Peyer's patch (tissue), 4 donors: ENCODE results near the gene MYMX. TPM values are rescaled to one million over a fixed set of nuclear protein-coding genes. Genes with fewer than 3 reads are reported as not detected.

ENCODE experiments used
- DNase-seq, 3 donors: peaks; one replicate each; pipeline ENCODE4 v3.0.0-alpha.2; 2017 to 2019
- H3K27ac ChIP-seq, 4 donors: fragments of 200-600 bp; sonication (generic); one replicate each; pipeline ENCODE4 v1.5.1; 2016 to 2019
- H3K27me3 ChIP-seq, 2 donors: fragments of 200-600 bp; sonication (generic); one replicate each; pipeline ENCODE4 v1.5.1; 2019
- H3K36me3 ChIP-seq, 3 donors: fragments of 200-600 bp; sonication (generic); one replicate each; pipeline ENCODE4 v1.5.1; 2016 to 2019
- H3K4me1 ChIP-seq, 4 donors: fragments of 200-600 bp; sonication (generic); one replicate each; pipeline ENCODE4 v1.5.1; 2016 to 2019
- H3K4me3 ChIP-seq, 4 donors: fragments of 200-600 bp; sonication (generic); 1 replicate in 3 of 4; 2 replicates in 1 of 4; pipeline ENCODE4 v1.5.1; 2016 to 2019; ENCODE audit warnings: mild to moderate bottlenecking in 1 of 4
- H3K9me3 ChIP-seq, 4 donors: fragments of 200-600 bp; sonication (generic); one replicate each; pipeline ENCODE4 v1.5.1; 2016 to 2019; ENCODE audit warnings: mild to moderate bottlenecking in 1 of 4
- CTCF ChIP-seq, 6 experiments: fragments of 450-650 bp in 4 of 6; fragments of 200-600 bp in 2 of 6; sonication (generic) in 1 of 6; IDR thresholded peaks; one replicate each; pipeline ENCODE4 v1.5.1; 2017 to 2019; ENCODE audit warnings: antibody characterized with exemption in 6 of 6, mild to moderate bottlenecking in 3 of 6, moderate library complexity in 1 of 6
- POLR2A ChIP-seq, 2 donors: fragments of 450-650 bp; IDR thresholded peaks; one replicate each; pipeline ENCODE4 v1.5.1; 2017; ENCODE audit warnings: antibody characterized with exemption in 2 of 2, mild to moderate bottlenecking in 2 of 2, moderate library complexity in 2 of 2
- total RNA-seq, 4 donors: library from RNA; depleted of rRNA; stranded (reverse); fragments of >200 nt; gene quantifications; one replicate each; pipeline ENCODE4 v1.1.0, GENCODE V29; 2016

MYMX gene
- total RNA-seq, 4 donors from 2014 or later: not detected

- Histone ChIP-seq H3K4me1 (no peaks in the 10 kb centered on the region), H3K36me3 (no peaks in the 10 kb centered on the region), H3K4me3 (no peak overlapping the region), H3K9me3 (no peaks in the 10 kb centered on the region), H3K27me3 (no peaks in the 10 kb centered on the region), H3K27ac (no peak overlapping the region)
- no peak for TF ChIP-seq CTCF (IDR thresholded peaks at IDR 0.05)
- TF ChIP-seq POLR2A (IDR thresholded peaks at IDR 0.05): no peak
- no peak for DNase-seq
Observed at GRCh38 chr6:44198684-44199083, 18.0 kb upstream of the MYMX start.

GRCh38 chr6:44199883-44200282 lies 16.8 kb upstream of the MYMX start:
- Histone ChIP-seq H3K9me3 (no peaks in the 10 kb centered on the region), H3K4me3 (no peak overlapping the region), H3K4me1 (no peaks in the 10 kb centered on the region), H3K27me3 (no peaks in the 10 kb centered on the region), H3K27ac (no peak overlapping the region), H3K36me3 (no peaks in the 10 kb centered on the region)
- DNase-seq: no peak
- no peak for TF ChIP-seq CTCF (IDR thresholded peaks at IDR 0.05)
- TF ChIP-seq POLR2A (IDR thresholded peaks at IDR 0.05): no peak

DNA sequence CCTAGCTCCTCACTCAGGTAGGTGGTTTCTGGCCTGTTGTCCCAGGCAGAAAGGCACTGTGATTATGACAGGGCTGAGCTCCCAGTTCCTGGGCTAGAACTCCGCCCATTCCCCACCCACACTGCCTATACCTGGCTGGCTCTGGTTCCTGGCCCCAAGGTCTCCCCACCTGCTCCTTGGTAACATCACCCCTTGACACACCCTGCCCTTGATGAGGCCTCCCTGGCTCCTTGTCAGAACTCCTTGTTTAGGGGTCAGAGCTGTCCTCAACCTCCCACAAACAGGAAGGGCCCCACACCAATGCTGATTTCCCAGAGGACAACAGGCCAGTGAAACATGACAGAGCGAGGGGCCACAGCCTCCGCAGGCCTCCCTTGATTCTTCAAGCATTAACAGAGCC lies 15.5 kb upstream of the MYMX start:
- H3K27me3 ChIP-seq: no peaks in the 10 kb centered on the region
- no peaks in the 10 kb centered on the region for H3K9me3 ChIP-seq
- no peaks in the 10 kb centered on the region for H3K4me1 ChIP-seq
- DNase-seq: peak in 1 of 3 donors; percentile 65
- no peak overlapping the region for H3K27ac ChIP-seq
- TF ChIP-seq CTCF (IDR thresholded peaks at IDR 0.05) (no peak), POLR2A (IDR thresholded peaks at IDR 0.05) (no peak)
- H3K4me3 ChIP-seq: no peak overlapping the region
- H3K36me3 ChIP-seq: no peaks in the 10 kb centered on the region

DNA sequence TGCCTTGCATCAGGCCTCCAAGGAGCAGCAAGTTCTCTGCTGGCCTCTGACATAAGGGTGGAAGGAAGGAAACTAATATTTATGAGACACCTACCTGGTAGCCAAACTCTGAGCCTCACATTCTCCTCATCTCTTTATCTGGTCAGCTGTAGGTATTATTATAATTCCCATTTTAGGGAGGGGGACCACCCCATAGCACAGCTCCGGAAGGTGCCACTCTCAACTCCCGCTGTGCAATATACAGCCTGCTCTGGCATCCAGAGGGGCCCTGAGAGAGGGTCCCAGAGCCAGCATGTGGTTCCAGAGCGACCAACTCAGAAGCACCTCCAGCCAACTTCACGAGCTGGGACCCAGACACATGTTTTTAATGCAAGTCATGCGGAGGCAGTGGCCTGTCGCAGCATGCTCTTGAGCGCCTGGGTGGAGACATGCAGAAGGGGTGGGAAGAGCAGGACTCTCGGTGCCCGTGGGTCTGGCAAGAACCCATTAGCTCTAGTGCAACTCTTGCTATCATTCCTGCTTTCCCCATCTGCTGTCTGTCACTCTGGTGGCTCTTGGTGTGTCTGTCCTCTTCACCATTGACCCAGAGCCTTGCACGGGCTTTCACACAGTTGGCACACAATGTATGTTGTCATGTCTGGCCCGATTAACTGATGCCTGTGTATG lies 15.0 kb upstream of the MYMX start:
- no peaks in the 10 kb centered on the region for H3K9me3 ChIP-seq
- DNase-seq: no peak
- no peak for TF ChIP-seq CTCF (IDR thresholded peaks at IDR 0.05)
- TF ChIP-seq POLR2A (IDR thresholded peaks at IDR 0.05): no peak
- no peaks in the 10 kb centered on the region for H3K27me3 ChIP-seq
- no peaks in the 10 kb centered on the region for H3K4me1 ChIP-seq
- H3K36me3 ChIP-seq: no peaks in the 10 kb centered on the region
- H3K4me3 ChIP-seq: no peak overlapping the region
- no peak overlapping the region for H3K27ac ChIP-seq

- no peaks in the 10 kb centered on the region for H3K27me3 ChIP-seq
- H3K9me3 ChIP-seq: no peaks in the 10 kb centered on the region
- no peak overlapping the region for H3K27ac ChIP-seq
Observed at GRCh38 chr6:44202332-44202971, 14.3 kb upstream of the MYMX start.

More at GRCh38 chr6:44202332-44202971, 14.3 kb upstream of the MYMX start:
- TF ChIP-seq CTCF (IDR thresholded peaks at IDR 0.05) (no peak), POLR2A (IDR thresholded peaks at IDR 0.05) (no peak)
- Histone ChIP-seq H3K4me1 (no peaks in the 10 kb centered on the region), H3K4me3 (no peak overlapping the region), H3K36me3 (no peaks in the 10 kb centered on the region)
- DNase-seq: no peak
